ENCODE measurements around the gene CPN2. TPM values are rescaled to one million over a fixed set of nuclear protein-coding genes. Genes with fewer than 3 reads are reported as not detected.

Gene CPN2
- polyA plus RNA-seq, 1 experiment: not detected

- ChIA-PET POLR2A (no interaction called here), CTCF (interaction anchor here (0.7 to 19.6 kb wide), 14 partner anchors 8 to 552 kb away, joined by 3 to 347 read pairs (median 5); partner anchors contain the start of genes CPN2 and GP5)
- Histone ChIP-seq H3K4me3 (ENCODE audit: low read depth, low read length) (peak overlapping the region; percentile 63), H3K36me3 (ENCODE audit: control insufficient read depth, insufficient read depth, low read length) (no peaks in the 10 kb centered on the region), H3K27me3 (ENCODE audit: control insufficient read depth, insufficient read depth, low read length) (no peaks in the 10 kb centered on the region)
- peak; percentile 98 for TF ChIP-seq CTCF (IDR thresholded peaks at IDR 0.05; ENCODE audit: insufficient read depth, low read depth, low read length)
- no peak for DNase-seq (ENCODE audit: low read depth)
Measured at GRCh38 chr3:194333212-194333980, 17.7 kb downstream of the CPN2 start.

GRCh38 chr3:194332858-194333211 lies 18.3 kb downstream of the CPN2 start:
- Histone ChIP-seq H3K4me3 (ENCODE audit: low read depth, low read length) (no peak overlapping the region), H3K36me3 (ENCODE audit: control insufficient read depth, insufficient read depth, low read length) (no peaks in the 10 kb centered on the region), H3K27me3 (ENCODE audit: control insufficient read depth, insufficient read depth, low read length) (no peaks in the 10 kb centered on the region)
- ChIA-PET POLR2A (no interaction called here), CTCF (interaction anchor here (1.1 to 19.6 kb wide), 7 partner anchors 11 to 552 kb away, joined by 3 to 347 read pairs (median 9); partner anchors contain the start of genes CPN2 and GP5)
- TF ChIP-seq CTCF (IDR thresholded peaks at IDR 0.05; ENCODE audit: insufficient read depth, low read depth, low read length): no peak
- DNase-seq (ENCODE audit: low read depth): no peak

- Histone ChIP-seq H3K36me3 (ENCODE audit: control insufficient read depth, insufficient read depth, low read length) (no peaks in the 10 kb centered on the region), H3K27me3 (ENCODE audit: control insufficient read depth, insufficient read depth, low read length) (no peaks in the 10 kb centered on the region), H3K4me3 (ENCODE audit: low read depth, low read length) (no peak overlapping the region)
- DNase-seq (ENCODE audit: low read depth): no peak
- ChIA-PET CTCF (interaction anchor here (0.9 to 19.6 kb wide), 5 partner anchors 11 to 605 kb away, joined by 3 to 347 read pairs (median 5); partner anchors contain the start of gene GP5), POLR2A (no interaction called here)
- no peak for TF ChIP-seq CTCF (IDR thresholded peaks at IDR 0.05; ENCODE audit: insufficient read depth, low read depth, low read length)
Measured at GRCh38 chr3:194330579-194330978, 20.5 kb downstream of the CPN2 start.

GRCh38 chr3:194330160-194330559 lies 21.0 kb downstream of the CPN2 start:
- no peak for TF ChIP-seq CTCF (IDR thresholded peaks at IDR 0.05; ENCODE audit: insufficient read depth, low read depth, low read length)
- ChIA-PET CTCF (interaction anchor here (0.9 to 19.6 kb wide), 4 partner anchors 14 to 605 kb away, joined by 4 to 347 read pairs (median 13); partner anchors contain the start of gene GP5), POLR2A (no interaction called here)

GRCh38 chr3:194329583-194329965 lies 21.6 kb downstream of the CPN2 start:
- no peak for TF ChIP-seq CTCF (IDR thresholded peaks at IDR 0.05; ENCODE audit: insufficient read depth, low read depth, low read length)
- POLR2A ChIA-PET: no interaction called here
- no peaks in the 10 kb centered on the region for H3K27me3 ChIP-seq (ENCODE audit: control insufficient read depth, insufficient read depth, low read length)
- DNase-seq (ENCODE audit: low read depth): no peak
- no peak overlapping the region for H3K4me3 ChIP-seq (ENCODE audit: low read depth, low read length)
- CTCF ChIA-PET: interaction anchor here (0.9 to 19.6 kb wide), 6 partner anchors 14 to 604 kb away, joined by 3 to 347 read pairs (median 4); partner anchors contain the start of gene GP5
- H3K36me3 ChIP-seq (ENCODE audit: control insufficient read depth, insufficient read depth, low read length): no peaks in the 10 kb centered on the region

More at GRCh38 chr3:194330160-194330559, 21.0 kb downstream of the CPN2 start:
- Histone ChIP-seq H3K4me3 (ENCODE audit: low read depth, low read length) (no peak overlapping the region), H3K27me3 (ENCODE audit: control insufficient read depth, insufficient read depth, low read length) (no peaks in the 10 kb centered on the region), H3K36me3 (ENCODE audit: control insufficient read depth, insufficient read depth, low read length) (no peaks in the 10 kb centered on the region)
- DNase-seq (ENCODE audit: low read depth): no peak

Measured in BJ (cell line).